Measurements from ENCODE around the gene RYK.

- TF ChIP-seq CTCF (IDR thresholded peaks at IDR 0.05) = no peak
- TF ChIP-seq POLR2A (IDR thresholded peaks at IDR 0.05) = no peak
Observed at GRCh38 chr3:134228035-134228434, 22.6 kb downstream of the RYK start.
